CD4-positive, alpha-beta T cell treated with Interferon alpha-2 for 1 hour (primary cell): ENCODE data around the gene WDR20.
"Not testable (repeated sequence)": the region's sequence is repeated elsewhere in the genome, so short reads cannot be mapped to it uniquely, and the experiment has no call there.

Source experiments
- DNase-seq, 2 donors: peaks; one replicate each; pipeline ENCODE4 v3.0.0-alpha.2; 2020 to 2022

WDR20 gene

GRCh38 chr14:102243795-102244194, 104.1 kb downstream of the WDR20 start:
- not testable (repeated sequence) for DNase-seq

GRCh38 chr14:102246071-102246470, 106.4 kb downstream of the WDR20 start:
- no peak for DNase-seq

- DNase-seq = no peak
Observed at GRCh38 chr14:102248121-102248520, 108.4 kb downstream of the WDR20 start.

- no peak for DNase-seq
Observed at GRCh38 chr14:102249041-102249440, 109.3 kb downstream of the WDR20 start.

- DNase-seq = no peak
Observed at GRCh38 chr14:102249981-102250380, 110.3 kb downstream of the WDR20 start.

GRCh38 chr14:102250636-102251035, 110.9 kb downstream of the WDR20 start:
- DNase-seq = no peak

GRCh38 chr14:102251161-102251560, 111.5 kb downstream of the WDR20 start:
- no peak for DNase-seq

GRCh38 chr14:102252834-102253801, 113.4 kb downstream of the WDR20 start:
- no peak for DNase-seq

- DNase-seq = no peak
Observed at GRCh38 chr14:102255401-102256190, 115.9 kb downstream of the WDR20 start.

GRCh38 chr14:102256716-102257115, 117.0 kb downstream of the WDR20 start:
- no peak for DNase-seq

- DNase-seq = no peak
Observed at GRCh38 chr14:102258136-102258535, 118.4 kb downstream of the WDR20 start.
